K562 (cell line): ENCODE measurements around the gene FOXJ2. TPM values are rescaled to one million over a fixed set of nuclear protein-coding genes. Genes with fewer than 3 reads are reported as not detected.

Source experiments
- ATAC-seq: fragments of 200-7000 bp; cut with Tn5 transposase; 3 replicates; pipeline ENCODE4 v1.9.1; 2020; ENCODE audit warnings: moderate library complexity
- BruUV-seq: library from RNA; stranded (reverse); fragments of 400-500 nt; replicated peaks from 2 replicates; lab custom pipeline; 2021; lab: Mats Ljungman, UMichigan
- CTCF ChIA-PET: fragments of 300-600 bp; formaldehyde crosslinking; extraction: SDS; loops from one replicate; lab custom pipeline; 2021; ENCODE audit warnings: low intra/inter-chr PET ratio; lab: Yijun Ruan, JAX
- POLR2A ChIA-PET: fragments of 300-600, 350-650 bp; sonication (Branson Sonifier 250); formaldehyde crosslinking; extraction: SDS; loops from one replicate; lab custom pipeline; 2021; ENCODE audit warnings: antibody characterized with exemption, inconsistent platforms; lab: Yijun Ruan, JAX
- DNase-seq, 4 experiments: peaks; one replicate each; pipeline versions ENCODE4 v3.0.0 to v3.0.0-alpha.2; 2011 to 2018; ENCODE audit warnings: low spot score in 3 of 4, mixed read lengths in 3 of 4; ENCODE audit errors: extremely low read depth in 1 of 4
- FAIRE-seq: peaks from 2 replicates; lab custom pipeline; 2011; peaks lifted over from hg19 to GRCh38; lab: Jason Lieb, UNC
- H2AFZ ChIP-seq: 2 replicates; pipeline ENCODE4 v1.6.0; 2011; ENCODE audit warnings: low read depth, low read length, control low read depth, inconsistent platforms
- H3K27ac ChIP-seq: fragments of 200-600 bp; 3 replicates; pipeline ENCODE4 v1.8.0; 2011; ENCODE audit warnings: low read depth, mild to moderate bottlenecking, control low read depth, inconsistent platforms, low read length, moderate library complexity, mixed read lengths; ENCODE audit errors: extremely low read depth
- H3K27me3 ChIP-seq, 2 experiments: fragments of 300-600 bp in 1 of 2; 2 replicates in 1 of 2; 3 replicates in 1 of 2; pipeline versions ENCODE4 v1.6.0 to v1.8.0; 2011; ENCODE audit warnings: inconsistent platforms in 2 of 2, low read length in 2 of 2, mild to moderate bottlenecking in 1 of 2, mixed read lengths in 1 of 2, moderate library complexity in 1 of 2; ENCODE audit not compliant: control insufficient read depth in 2 of 2, insufficient read depth in 2 of 2
- H3K36me3 ChIP-seq: fragments of 300-600 bp; 3 replicates; pipeline ENCODE4 v1.8.0; 2011; ENCODE audit warnings: mild to moderate bottlenecking, low read length, inconsistent platforms; ENCODE audit not compliant: control insufficient read depth, insufficient read depth
- H3K4me1 ChIP-seq, 2 experiments: fragments of 200-600 bp in 1 of 2; replicated peaks in 1 of 2; 2 replicates in 1 of 2; 3 replicates in 1 of 2; pipeline versions ENCODE4 v1.5.1 to v1.8.0; 2011; ENCODE audit warnings: inconsistent platforms in 2 of 2, low read length in 2 of 2, mild to moderate bottlenecking in 1 of 2, mixed read lengths in 1 of 2, moderate library complexity in 1 of 2; ENCODE audit not compliant: control insufficient read depth in 2 of 2, insufficient read depth in 2 of 2
- H3K4me2 ChIP-seq: 2 replicates; pipeline ENCODE4 v1.6.1; 2011; ENCODE audit warnings: low read length, control low read depth, inconsistent platforms, mixed read lengths; ENCODE audit not compliant: insufficient read depth
- H3K4me3 ChIP-seq: fragments of 200-600 bp; sonication (generic), shearing (Covaris generic); 2 replicates; pipeline ENCODE4 v1.5.1; 2016; ENCODE audit warnings: control low read depth, inconsistent platforms
- H3K79me2 ChIP-seq: fragments of 200-600 bp; 3 replicates; pipeline ENCODE4 v1.8.0; 2011; ENCODE audit warnings: low read length, inconsistent platforms; ENCODE audit not compliant: control insufficient read depth, insufficient read depth
- H3K9ac ChIP-seq, 2 experiments: 2 replicates each; pipeline versions ENCODE4 v1.6.0 to v1.6.1; 2011; ENCODE audit warnings: low read depth in 2 of 2, low read length in 2 of 2, control low read depth in 1 of 2, inconsistent platforms in 1 of 2, mild to moderate bottlenecking in 1 of 2, mixed read lengths in 1 of 2; ENCODE audit not compliant: insufficient read depth in 1 of 2
- H3K9me1 ChIP-seq: one replicate; pipeline ENCODE4 v1.6.0; 2011; ENCODE audit warnings: inconsistent platforms, mild to moderate bottlenecking, low read length, moderate library complexity; ENCODE audit not compliant: control insufficient read depth, insufficient read depth
- H3K9me3 ChIP-seq: replicated peaks from 2 replicates; pipeline ENCODE4 v1.5.1; 2011; ENCODE audit warnings: low read depth, low read length, inconsistent platforms; ENCODE audit not compliant: control insufficient read depth, insufficient read depth
- H4K20me1 ChIP-seq: replicated peaks from 2 replicates; pipeline ENCODE4 v1.6.1; 2011; ENCODE audit warnings: low read length, inconsistent platforms, mixed read lengths; ENCODE audit not compliant: control insufficient read depth, insufficient read depth
- BCOR ChIP-seq: fragments of 450-650 bp; IDR thresholded peaks from 2 replicates; pipeline ENCODE4 v1.6.1; 2016
- ESRRB ChIP-seq: fragments of 250-450 bp; sonication (Bioruptor Pico); IDR thresholded peaks from 2 replicates; pipeline ENCODE4 v1.5.0; 2020; ENCODE audit warnings: mild to moderate bottlenecking, moderate library complexity, borderline replicate concordance
- GABPA ChIP-seq: fragments of 200-800 bp; sonication (Bioruptor generic); conservative IDR thresholded peaks from 2 replicates; pipeline ENCODE4 v1.6.1; 2016; ENCODE audit warnings: low read depth, missing genetic modification characterization, missing compliant biosample characterization
- HCFC1 ChIP-seq: IDR thresholded peaks from 2 replicates; pipeline ENCODE4 v1.6.1; 2012; ENCODE audit warnings: low read depth, low read length, improper control_type of control experiment
- IFI16 ChIP-seq: fragments of 250-450 bp; sonication (Bioruptor Pico); IDR thresholded peaks from 2 replicates; pipeline ENCODE4 v2.1.2; 2022; ENCODE audit warnings: mild to moderate bottlenecking, inconsistent platforms
- KDM2B ChIP-seq: fragments of 250-450 bp; sonication (Bioruptor Pico); IDR thresholded peaks from 2 replicates; pipeline ENCODE4 v1.8.0; 2021; ENCODE audit warnings: mild to moderate bottlenecking, moderate library complexity
- POLR2B ChIP-seq: fragments of 450-650 bp; IDR thresholded peaks from 2 replicates; pipeline ENCODE4 v1.6.1; 2018; ENCODE audit warnings: low read depth; ENCODE audit not compliant: partially characterized antibody
- PRMT5 ChIP-seq: sonication (generic); formaldehyde crosslinking; IDR thresholded peaks from 2 replicates; pipeline ENCODE4 v1.5.0; 2020; ENCODE audit warnings: missing genetic modification reagents
- SMARCA4 ChIP-seq: fragments of 450-650 bp; IDR thresholded peaks from 2 replicates; pipeline ENCODE4 v1.6.1; 2016
- TBL1XR1 ChIP-seq, 2 experiments: IDR thresholded peaks; 2 replicates each; pipeline ENCODE4 v1.6.1; 2012; ENCODE audit warnings: improper control_type of control experiment in 2 of 2, low read length in 2 of 2, mild to moderate bottlenecking in 1 of 2
- TSC22D4 ChIP-seq: fragments of 450-650 bp; IDR thresholded peaks from 2 replicates; pipeline ENCODE4 v1.6.1; 2016; ENCODE audit warnings: missing genetic modification characterization, missing biosample characterization, control low read depth
- ZNF239 ChIP-seq: fragments of 250-450 bp; sonication (Bioruptor Pico); IDR thresholded peaks from 2 replicates; pipeline ENCODE4 v1.4.0; 2020; ENCODE audit warnings: mild to moderate bottlenecking
- ZNF3 ChIP-seq: fragments of 250-450 bp; sonication (Bioruptor Pico); IDR thresholded peaks from 2 replicates; pipeline ENCODE4 v1.5.0; 2021; ENCODE audit warnings: mild to moderate bottlenecking, moderate library complexity
- ZNF347 ChIP-seq: fragments of 450-650 bp; formaldehyde crosslinking; IDR thresholded peaks from 2 replicates; pipeline ENCODE4 v1.4.0; 2020; ENCODE audit warnings: low read depth, mild to moderate bottlenecking, moderate library complexity
- ZNF830 ChIP-seq: fragments of 250-450 bp; sonication (Bioruptor Pico); IDR thresholded peaks from 2 replicates; pipeline ENCODE4 v1.5.0; 2021; ENCODE audit warnings: mild to moderate bottlenecking
- WGBS: fragments of 100-300 bp; shearing (Covaris generic); methylation state at CpG from one replicate; pipeline ENCODE4 v1.1.6; 2016; ENCODE audit warnings: low coverage, mixed read lengths; ENCODE audit not compliant: insufficient coverage; ENCODE audit errors: missing lambda C conversion rate; 5-methylcytosine and 5-hydroxymethylcytosine counted together
- in situ Hi-C: fragments of 300-500 bp; cut with MboI; formaldehyde crosslinking; loops from 4 replicates; pipeline ENCODE4 v1.15.0; 2018; ENCODE audit warnings: inconsistent platforms, mixed read lengths
- intact Hi-C: fragments of 100-400 bp; cut with micrococcal nuclease; formaldehyde crosslinking; loops from 2 replicates; pipeline ENCODE4 v1.14.2; 2022
- polyA plus RNA-seq, 8 experiments: library from polyadenylated mRNA; depleted of rRNA in 4 of 8; stranded (reverse) in 5 of 8; unstranded in 3 of 8; fragments of >200 nt; fragmentation: Nextera tagmentation in 2 of 8; fragmentation: Illumina TruSeq in 1 of 8; extraction: Ambion mirVana in 2 of 8; extraction: Trizol in 1 of 8; gene quantifications; 2 replicates each; pipeline versions ENCODE4 v1.2.1 to v1.2.3, GENCODE V29; 2011 to 2014; ENCODE audit warnings: inconsistent platforms in 1 of 8, missing spikeins in 1 of 8
- total RNA-seq, 7 experiments: library from RNA; depleted of rRNA in 6 of 7; stranded (reverse); fragments of >200 nt in 6 of 7; fragmentation: Illumina TruSeq in 2 of 7; extraction: Trizol in 2 of 7; gene quantifications; 2 replicates each; pipeline versions ENCODE4 v1.2.1 to v1.2.3, GENCODE V29; 2011 to 2021; ENCODE audit warnings: low replicate concordance in 1 of 7
- TF ChIP-seq, protein P1 (sequence below): fragments of 450-650 bp; IDR thresholded peaks from 2 replicates; pipeline ENCODE4 v1.6.1; 2017; ENCODE audit warnings: antibody characterized with exemption
- TF ChIP-seq, protein P2 (sequence below), 2 experiments: fragments of 450-650 bp in 1 of 2; sonication (generic) in 1 of 2; formaldehyde crosslinking; conservative IDR thresholded peaks; 2 replicates each; pipeline versions ENCODE4 v1.4.0 to v1.8.1; 2020 to 2022; ENCODE audit warnings: mild to moderate bottlenecking in 1 of 2, missing genetic modification reagents in 1 of 2
- TF ChIP-seq, protein P3 (sequence below): sonication (generic); formaldehyde crosslinking; IDR thresholded peaks from 2 replicates; pipeline ENCODE4 v1.8.0; 2022; ENCODE audit warnings: mild to moderate bottlenecking, missing genetic modification reagents
- TF ChIP-seq, protein P4 (sequence below): sonication (generic); formaldehyde crosslinking; IDR thresholded peaks from 2 replicates; pipeline ENCODE4 v1.4.0; 2020; ENCODE audit warnings: mild to moderate bottlenecking, missing genetic modification reagents

FOXJ2 gene
- total and polyA plus RNA-seq, 9 of the 15 experiments (the other 6 are each of a cell fraction or from before 2014, with no cell fraction given) = 1.0 to 7.5 (median 2.4) TPM

DNA sequence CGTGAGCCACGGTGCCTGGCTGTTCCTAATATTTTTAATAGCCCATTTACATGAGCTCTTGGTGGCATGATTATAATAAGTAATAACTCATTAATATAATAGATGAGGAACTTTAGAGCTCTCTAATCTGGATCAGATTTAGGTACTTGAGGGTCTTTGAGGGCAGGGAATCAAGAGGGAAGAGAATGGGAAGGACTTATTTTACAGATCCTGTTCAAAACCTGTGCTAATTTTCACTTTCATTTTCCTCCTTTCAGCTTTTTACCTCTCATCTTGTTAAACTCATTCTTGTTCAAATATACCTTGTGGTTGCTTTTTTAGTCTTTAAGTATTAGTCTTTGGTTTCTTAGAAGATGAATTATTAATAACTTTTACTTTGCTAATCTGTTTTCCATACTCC lies 55.1 kb downstream of the FOXJ2 start:
- in situ Hi-C loops = no loop called here
- H3K79me2 ChIP-seq = peaks cover 62% of the 10 kb centered on the region
- no peaks in the 10 kb centered on the region for H3K9me3 ChIP-seq
- H3K9me1 ChIP-seq = no peaks in the 10 kb centered on the region
- H3K36me3 ChIP-seq = peaks cover 56% of the 10 kb centered on the region
- no peak for ATAC-seq
- POLR2A ChIA-PET = interaction anchor here (1.5 kb wide), 1 partner anchor 9 kb away, joined by 3 read pairs; no protein-coding TSS in a partner anchor
- intact Hi-C loops = loop anchor here (10.0 kb wide), 1 partner anchor 153 kb away; the partner anchor contains the start of gene SLC2A3
- H2AFZ ChIP-seq = no peak overlapping the region
- no peak overlapping the region for H3K4me3 ChIP-seq
- peaks cover 0 to 7% of the 10 kb centered on the region in 2 experiments; a peak in 1 of 5 replicates for H3K4me1 ChIP-seq
- H3K27ac ChIP-seq = no peak overlapping the region
- DNase-seq = no peak
- CTCF ChIA-PET = no interaction called here
- no peak for FAIRE-seq
- no peak overlapping the region for H3K9ac ChIP-seq
- H3K27me3 ChIP-seq = no peaks in the 10 kb centered on the region
- 0 out of 2 replicates have a peak, but pooled peaks cover 3% of the 10 kb centered on the region for H4K20me1 ChIP-seq
- 80% methylated on average over 1 of the region's 2 CpGs for WGBS
- H3K4me2 ChIP-seq = no peak overlapping the region
- no TSS peak for BruUV-seq
- TF ChIP-seq HCFC1 (no peak), ZNF3 (CRISPR knock-in tag) (no peak), TSC22D4 (tag) (no peak), PRMT5 (no peak), BCOR (no peak), KDM2B (CRISPR knock-in tag) (no peak), ZNF239 (CRISPR knock-in tag) (no peak), SMARCA4 (no peak), GABPA (tag) (no peak), POLR2B (no peak), TBL1XR1 (IDR thresholded peaks at IDR 0.05; ENCODE audit: low read length in 2 of 2) (no peak), IFI16 (CRISPR knock-in tag) (no peak), ZNF830 (CRISPR knock-in tag) (no peak), ZNF347 (CRISPR knock-in tag) (no peak), ESRRB (CRISPR knock-in tag) (no peak)
- TF ChIP-seq, protein P1, sequence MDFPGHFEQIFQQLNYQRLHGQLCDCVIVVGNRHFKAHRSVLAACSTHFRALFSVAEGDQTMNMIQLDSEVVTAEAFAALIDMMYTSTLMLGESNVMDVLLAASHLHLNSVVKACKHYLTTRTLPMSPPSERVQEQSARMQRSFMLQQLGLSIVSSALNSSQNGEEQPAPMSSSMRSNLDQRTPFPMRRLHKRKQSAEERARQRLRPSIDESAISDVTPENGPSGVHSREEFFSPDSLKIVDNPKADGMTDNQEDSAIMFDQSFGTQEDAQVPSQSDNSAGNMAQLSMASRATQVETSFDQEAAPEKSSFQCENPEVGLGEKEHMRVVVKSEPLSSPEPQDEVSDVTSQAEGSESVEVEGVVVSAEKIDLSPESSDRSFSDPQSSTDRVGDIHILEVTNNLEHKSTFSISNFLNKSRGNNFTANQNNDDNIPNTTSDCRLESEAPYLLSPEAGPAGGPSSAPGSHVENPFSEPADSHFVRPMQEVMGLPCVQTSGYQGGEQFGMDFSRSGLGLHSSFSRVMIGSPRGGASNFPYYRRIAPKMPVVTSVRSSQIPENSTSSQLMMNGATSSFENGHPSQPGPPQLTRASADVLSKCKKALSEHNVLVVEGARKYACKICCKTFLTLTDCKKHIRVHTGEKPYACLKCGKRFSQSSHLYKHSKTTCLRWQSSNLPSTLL = no peak
- TF ChIP-seq, protein P2, sequence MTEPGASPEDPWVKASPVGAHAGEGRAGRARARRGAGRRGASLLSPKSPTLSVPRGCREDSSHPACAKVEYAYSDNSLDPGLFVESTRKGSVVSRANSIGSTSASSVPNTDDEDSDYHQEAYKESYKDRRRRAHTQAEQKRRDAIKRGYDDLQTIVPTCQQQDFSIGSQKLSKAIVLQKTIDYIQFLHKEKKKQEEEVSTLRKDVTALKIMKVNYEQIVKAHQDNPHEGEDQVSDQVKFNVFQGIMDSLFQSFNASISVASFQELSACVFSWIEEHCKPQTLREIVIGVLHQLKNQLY (CRISPR knock-in tag; conservative IDR thresholded peaks at IDR 0.05) = no peak
- TF ChIP-seq, protein P3, sequence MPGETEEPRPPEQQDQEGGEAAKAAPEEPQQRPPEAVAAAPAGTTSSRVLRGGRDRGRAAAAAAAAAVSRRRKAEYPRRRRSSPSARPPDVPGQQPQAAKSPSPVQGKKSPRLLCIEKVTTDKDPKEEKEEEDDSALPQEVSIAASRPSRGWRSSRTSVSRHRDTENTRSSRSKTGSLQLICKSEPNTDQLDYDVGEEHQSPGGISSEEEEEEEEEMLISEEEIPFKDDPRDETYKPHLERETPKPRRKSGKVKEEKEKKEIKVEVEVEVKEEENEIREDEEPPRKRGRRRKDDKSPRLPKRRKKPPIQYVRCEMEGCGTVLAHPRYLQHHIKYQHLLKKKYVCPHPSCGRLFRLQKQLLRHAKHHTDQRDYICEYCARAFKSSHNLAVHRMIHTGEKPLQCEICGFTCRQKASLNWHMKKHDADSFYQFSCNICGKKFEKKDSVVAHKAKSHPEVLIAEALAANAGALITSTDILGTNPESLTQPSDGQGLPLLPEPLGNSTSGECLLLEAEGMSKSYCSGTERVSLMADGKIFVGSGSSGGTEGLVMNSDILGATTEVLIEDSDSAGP = no peak
- TF ChIP-seq, protein P4, sequence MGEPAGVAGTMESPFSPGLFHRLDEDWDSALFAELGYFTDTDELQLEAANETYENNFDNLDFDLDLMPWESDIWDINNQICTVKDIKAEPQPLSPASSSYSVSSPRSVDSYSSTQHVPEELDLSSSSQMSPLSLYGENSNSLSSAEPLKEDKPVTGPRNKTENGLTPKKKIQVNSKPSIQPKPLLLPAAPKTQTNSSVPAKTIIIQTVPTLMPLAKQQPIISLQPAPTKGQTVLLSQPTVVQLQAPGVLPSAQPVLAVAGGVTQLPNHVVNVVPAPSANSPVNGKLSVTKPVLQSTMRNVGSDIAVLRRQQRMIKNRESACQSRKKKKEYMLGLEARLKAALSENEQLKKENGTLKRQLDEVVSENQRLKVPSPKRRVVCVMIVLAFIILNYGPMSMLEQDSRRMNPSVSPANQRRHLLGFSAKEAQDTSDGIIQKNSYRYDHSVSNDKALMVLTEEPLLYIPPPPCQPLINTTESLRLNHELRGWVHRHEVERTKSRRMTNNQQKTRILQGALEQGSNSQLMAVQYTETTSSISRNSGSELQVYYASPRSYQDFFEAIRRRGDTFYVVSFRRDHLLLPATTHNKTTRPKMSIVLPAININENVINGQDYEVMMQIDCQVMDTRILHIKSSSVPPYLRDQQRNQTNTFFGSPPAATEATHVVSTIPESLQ = no peak
